Vagina (tissue), 2 donors: ENCODE measurements around the gene NFIA. TPM values are rescaled to one million over a fixed set of nuclear protein-coding genes. Genes with fewer than 3 reads are reported as not detected.

ENCODE experiments used
- DNase-seq, 2 donors: peaks; one replicate each; pipeline ENCODE4 v3.0.0-alpha.2; 2017; ENCODE audit errors: extremely low spot score in 2 of 2
- H3K27ac ChIP-seq: fragments of 200-600 bp; sonication (generic); one replicate; pipeline ENCODE4 v1.5.1; 2019
- H3K27me3 ChIP-seq: fragments of 200-600 bp; sonication (generic); one replicate; pipeline ENCODE4 v1.5.1; 2019
- H3K36me3 ChIP-seq, 2 donors: fragments of 200-600 bp; sonication (generic); one replicate each; pipeline ENCODE4 v1.5.1; 2017 to 2019
- H3K4me1 ChIP-seq: fragments of 200-600 bp; sonication (generic); one replicate; pipeline ENCODE4 v1.5.1; 2019
- H3K4me3 ChIP-seq, 2 donors: fragments of 200-600 bp; sonication (generic); 1 replicate in 1 of 2; 2 replicates in 1 of 2; pipeline ENCODE4 v1.5.1; 2016 to 2019
- H3K9me3 ChIP-seq: fragments of 200-600 bp; sonication (generic); one replicate; pipeline ENCODE4 v1.5.1; 2019
- POLR2A ChIP-seq, 2 donors: fragments of 450-650 bp; IDR thresholded peaks; one replicate each; pipeline ENCODE4 v1.6.1; 2017; ENCODE audit warnings: antibody characterized with exemption in 2 of 2, mild to moderate bottlenecking in 2 of 2, moderate library complexity in 2 of 2
- POLR2AphosphoS5 ChIP-seq, 2 donors: sonication (generic); formaldehyde crosslinking; IDR thresholded peaks; one replicate each; pipeline ENCODE4 v1.9.0; 2017; ENCODE audit warnings: antibody characterized with exemption in 2 of 2, mild to moderate bottlenecking in 2 of 2, low read depth in 1 of 2; ENCODE audit not compliant: insufficient read depth in 1 of 2
- intact Hi-C: fragments of 100-400 bp; cut with DNase I; formaldehyde crosslinking; loops from one replicate; pipeline ENCODE4 v1.15.1; 2023
- total RNA-seq: library from RNA; depleted of rRNA; stranded (reverse); fragments of >200 nt; gene quantifications from one replicate; pipeline ENCODE4 v1.2.3, GENCODE V29; 2016
- TF ChIP-seq, protein P1 (sequence below), 3 experiments: fragments of 450-650 bp in 2 of 3; fragments of 200-600 bp in 1 of 3; sonication (generic) in 1 of 3; IDR thresholded peaks; one replicate each; pipeline ENCODE4 v1.5.1; 2017 to 2019; ENCODE audit warnings: antibody characterized with exemption in 3 of 3, mild to moderate bottlenecking in 2 of 3, moderate library complexity in 2 of 3

Gene NFIA
- total RNA-seq, 1 donor from 2014 or later: 59.2 TPM

DNA sequence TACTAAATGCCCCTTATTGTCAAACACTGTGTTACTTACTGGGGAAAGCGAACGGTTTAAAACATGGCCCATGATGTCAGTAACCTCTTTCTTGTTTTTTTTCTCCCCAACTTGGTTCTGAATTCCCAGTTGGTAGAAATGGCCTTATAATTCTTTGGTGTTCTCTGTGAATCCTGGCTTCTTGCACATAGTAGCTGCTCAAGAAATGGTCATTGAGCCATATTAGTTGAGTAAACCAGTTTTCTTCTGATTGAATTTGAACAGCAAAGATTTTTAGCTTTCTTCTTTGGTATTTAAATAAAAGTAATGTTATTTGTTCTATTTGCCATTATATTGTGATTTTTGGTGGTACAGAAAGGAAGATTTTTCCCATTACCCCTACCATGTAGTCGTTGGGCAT lies 87.3 kb downstream of the NFIA start:
- no peak for DNase-seq
- TF ChIP-seq, protein P1, sequence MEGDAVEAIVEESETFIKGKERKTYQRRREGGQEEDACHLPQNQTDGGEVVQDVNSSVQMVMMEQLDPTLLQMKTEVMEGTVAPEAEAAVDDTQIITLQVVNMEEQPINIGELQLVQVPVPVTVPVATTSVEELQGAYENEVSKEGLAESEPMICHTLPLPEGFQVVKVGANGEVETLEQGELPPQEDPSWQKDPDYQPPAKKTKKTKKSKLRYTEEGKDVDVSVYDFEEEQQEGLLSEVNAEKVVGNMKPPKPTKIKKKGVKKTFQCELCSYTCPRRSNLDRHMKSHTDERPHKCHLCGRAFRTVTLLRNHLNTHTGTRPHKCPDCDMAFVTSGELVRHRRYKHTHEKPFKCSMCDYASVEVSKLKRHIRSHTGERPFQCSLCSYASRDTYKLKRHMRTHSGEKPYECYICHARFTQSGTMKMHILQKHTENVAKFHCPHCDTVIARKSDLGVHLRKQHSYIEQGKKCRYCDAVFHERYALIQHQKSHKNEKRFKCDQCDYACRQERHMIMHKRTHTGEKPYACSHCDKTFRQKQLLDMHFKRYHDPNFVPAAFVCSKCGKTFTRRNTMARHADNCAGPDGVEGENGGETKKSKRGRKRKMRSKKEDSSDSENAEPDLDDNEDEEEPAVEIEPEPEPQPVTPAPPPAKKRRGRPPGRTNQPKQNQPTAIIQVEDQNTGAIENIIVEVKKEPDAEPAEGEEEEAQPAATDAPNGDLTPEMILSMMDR (IDR thresholded peaks at IDR 0.05): no peak
- TF ChIP-seq POLR2A (IDR thresholded peaks at IDR 0.05): no peak
- TF ChIP-seq POLR2AphosphoS5 (IDR thresholded peaks at IDR 0.05; ENCODE audit: insufficient read depth in 1 of 2, low read depth in 1 of 2): no peak
- H3K27ac ChIP-seq: peak overlapping the region; percentile 27
- no peaks in the 10 kb centered on the region for H3K9me3 ChIP-seq
- H3K27me3 ChIP-seq: no peaks in the 10 kb centered on the region
- intact Hi-C loops: no loop called here
- H3K36me3 ChIP-seq: no peaks in the 10 kb centered on the region
- H3K4me1 ChIP-seq: peaks cover 64% of the 10 kb centered on the region
- H3K4me3 ChIP-seq: no peak overlapping the region

DNA sequence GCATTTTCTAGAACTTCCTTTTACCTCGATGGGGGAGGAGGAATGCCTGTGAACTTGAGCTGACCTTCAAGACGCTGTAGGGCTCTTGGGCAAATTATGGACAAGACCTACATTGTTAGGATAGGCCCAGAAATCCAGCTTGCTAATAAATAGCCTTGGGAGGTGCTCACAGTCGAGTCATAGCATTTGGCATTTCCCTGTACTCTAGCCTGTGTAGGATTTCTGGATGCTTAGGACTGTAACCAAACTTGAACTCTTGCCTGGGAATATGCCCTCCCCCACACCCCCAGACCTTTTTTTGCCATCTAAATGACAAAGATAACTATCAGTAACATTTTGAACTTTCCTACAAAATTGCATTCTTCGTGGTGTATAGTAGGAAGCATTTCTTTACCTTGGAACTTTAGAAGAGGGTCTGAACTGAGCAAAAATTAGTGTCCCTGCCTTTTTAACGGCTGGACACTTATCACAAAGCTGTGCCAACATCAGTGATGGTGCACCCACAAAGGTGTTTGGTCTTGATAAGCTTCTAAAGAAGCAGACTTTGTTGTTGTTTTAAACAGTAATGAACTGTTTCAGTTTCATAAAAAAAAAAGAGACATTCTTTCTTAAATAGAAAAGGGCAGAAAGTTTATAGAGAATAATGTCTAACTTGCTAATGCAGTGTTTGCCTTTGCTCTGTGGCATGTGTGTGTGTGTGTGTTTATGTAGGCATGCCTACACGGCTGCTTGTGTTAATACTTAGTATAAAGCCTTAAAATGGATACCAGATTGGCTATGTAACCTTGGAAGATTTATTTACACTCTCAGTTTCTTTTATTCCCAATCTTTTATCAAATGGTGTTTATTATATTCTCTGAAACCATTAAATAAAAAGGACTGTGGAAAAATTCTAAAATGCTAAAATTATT lies 88.2 kb downstream of the NFIA start:
- intact Hi-C loops: no loop called here
- Histone ChIP-seq H3K36me3 (no peaks in the 10 kb centered on the region), H3K9me3 (no peaks in the 10 kb centered on the region), H3K4me1 (peaks cover 64% of the 10 kb centered on the region), H3K27me3 (no peaks in the 10 kb centered on the region), H3K4me3 (no peak overlapping the region), H3K27ac (peak overlapping the region; percentile 27)
- TF ChIP-seq POLR2AphosphoS5 (IDR thresholded peaks at IDR 0.05; ENCODE audit: insufficient read depth in 1 of 2, low read depth in 1 of 2): no peak
- no peak for TF ChIP-seq POLR2A (IDR thresholded peaks at IDR 0.05)
- TF ChIP-seq, protein P1 (IDR thresholded peaks at IDR 0.05): no peak
- no peak for DNase-seq

DNA sequence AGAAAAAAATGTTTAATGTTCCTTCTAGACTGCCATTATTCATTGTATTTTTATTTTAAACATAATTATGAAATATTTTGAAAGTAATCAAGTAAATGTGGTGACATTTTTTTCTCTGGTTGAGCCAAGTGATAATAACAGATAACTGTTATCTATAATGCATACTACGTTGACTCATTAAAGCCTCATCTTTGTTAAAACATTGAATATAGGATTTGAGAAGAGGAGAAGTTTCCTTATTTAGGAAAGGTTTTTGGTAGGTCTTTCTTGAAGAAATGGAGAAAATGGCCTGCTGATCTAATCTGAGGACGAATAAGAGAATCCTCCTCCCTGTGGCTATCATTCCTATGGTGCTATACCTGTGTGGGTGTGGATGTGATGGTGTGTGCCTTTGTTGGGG lies 89.0 kb downstream of the NFIA start:
- Histone ChIP-seq H3K4me1 (peaks cover 64% of the 10 kb centered on the region), H3K27me3 (no peaks in the 10 kb centered on the region), H3K4me3 (no peak overlapping the region), H3K9me3 (no peaks in the 10 kb centered on the region), H3K36me3 (no peaks in the 10 kb centered on the region), H3K27ac (peak overlapping the region; percentile 27)
- no peak for TF ChIP-seq POLR2A (IDR thresholded peaks at IDR 0.05)
- TF ChIP-seq, protein P1 (IDR thresholded peaks at IDR 0.05): no peak
- TF ChIP-seq POLR2AphosphoS5 (IDR thresholded peaks at IDR 0.05; ENCODE audit: insufficient read depth in 1 of 2, low read depth in 1 of 2): no peak
- intact Hi-C loops: no loop called here
- no peak for DNase-seq

GRCh38 chr1:61171974-61172373 lies 89.6 kb downstream of the NFIA start:
- H3K27me3 ChIP-seq: no peaks in the 10 kb centered on the region
- no peak for TF ChIP-seq POLR2A (IDR thresholded peaks at IDR 0.05)
- TF ChIP-seq POLR2AphosphoS5 (IDR thresholded peaks at IDR 0.05; ENCODE audit: insufficient read depth in 1 of 2, low read depth in 1 of 2): no peak
- TF ChIP-seq, protein P1 (IDR thresholded peaks at IDR 0.05): no peak
- intact Hi-C loops: no loop called here
- no peaks in the 10 kb centered on the region for H3K9me3 ChIP-seq
- DNase-seq: no peak
- peaks cover 62% of the 10 kb centered on the region for H3K4me1 ChIP-seq
- H3K27ac ChIP-seq: no peak overlapping the region
- H3K36me3 ChIP-seq: no peaks in the 10 kb centered on the region
- H3K4me3 ChIP-seq: no peak overlapping the region

- no peak for DNase-seq
- Histone ChIP-seq H3K4me1 (peaks cover 54% of the 10 kb centered on the region), H3K36me3 (no peaks in the 10 kb centered on the region), H3K27ac (no peak overlapping the region), H3K9me3 (no peaks in the 10 kb centered on the region), H3K27me3 (no peaks in the 10 kb centered on the region), H3K4me3 (no peak overlapping the region)
- intact Hi-C loops: no loop called here
- TF ChIP-seq POLR2AphosphoS5 (IDR thresholded peaks at IDR 0.05; ENCODE audit: insufficient read depth in 1 of 2, low read depth in 1 of 2) (no peak), POLR2A (IDR thresholded peaks at IDR 0.05) (no peak)
- TF ChIP-seq, protein P1 (IDR thresholded peaks at IDR 0.05): no peak
Measured at GRCh38 chr1:61173118-61173517, 90.8 kb downstream of the NFIA start.
